HepG2 (cell line): ENCODE data around the gene SLC16A5. TPM values are rescaled to one million over a fixed set of nuclear protein-coding genes. Genes with fewer than 3 reads are reported as not detected.

Source experiments
- DMTF1 ChIP-seq: sonication (generic); formaldehyde crosslinking; IDR thresholded peaks from 2 replicates; pipeline ENCODE4 v1.4.0; 2020; ENCODE audit warnings: mild to moderate bottlenecking, missing genetic modification reagents
- GZF1 ChIP-seq: sonication (generic); formaldehyde crosslinking; IDR thresholded peaks from 2 replicates; pipeline ENCODE4 v1.5.1; 2020; ENCODE audit warnings: mild to moderate bottlenecking, missing genetic modification reagents
- HMGXB4 ChIP-seq, 2 experiments: sonication (generic) in 1 of 2; formaldehyde crosslinking in 1 of 2; IDR thresholded peaks; 2 replicates each; pipeline versions ENCODE4 v1.4.0 to v1.6.1; 2018 to 2020; ENCODE audit warnings: missing genetic modification reagents in 2 of 2, borderline replicate concordance in 1 of 2, low read depth in 1 of 2, mild to moderate bottlenecking in 1 of 2, missing biosample characterization in 1 of 2
- SIX4 ChIP-seq: sonication (generic); formaldehyde crosslinking; IDR thresholded peaks from 2 replicates; pipeline ENCODE4 v1.4.0; 2020; ENCODE audit warnings: missing genetic modification reagents
- SUZ12 ChIP-seq: fragments of 150-350 bp; IDR thresholded peaks from 2 replicates; pipeline ENCODE4 v1.6.1; 2014; ENCODE audit warnings: low read depth, low read length
- ZNF12 ChIP-seq: sonication (generic); formaldehyde crosslinking; IDR thresholded peaks from 2 replicates; pipeline ENCODE4 v1.5.0; 2020; ENCODE audit warnings: missing genetic modification reagents
- ZNF503 ChIP-seq: sonication (generic); formaldehyde crosslinking; IDR thresholded peaks from 2 replicates; pipeline ENCODE4 v1.4.0; 2020; ENCODE audit warnings: missing genetic modification reagents
- ZNF569 ChIP-seq: sonication (generic); formaldehyde crosslinking; IDR thresholded peaks from 2 replicates; pipeline ENCODE4 v1.5.0; 2020; ENCODE audit warnings: mild to moderate bottlenecking, missing genetic modification reagents, moderate library complexity, borderline replicate concordance
- ZNF619 ChIP-seq: sonication (generic); formaldehyde crosslinking; IDR thresholded peaks from 2 replicates; pipeline ENCODE4 v1.4.0; 2020; ENCODE audit warnings: mild to moderate bottlenecking, missing genetic modification reagents
- ZNF678 ChIP-seq: sonication (generic); formaldehyde crosslinking; IDR thresholded peaks from 2 replicates; pipeline ENCODE4 v1.4.0; 2020; ENCODE audit warnings: mild to moderate bottlenecking, missing genetic modification reagents
- ZNF780A ChIP-seq: sonication (generic); formaldehyde crosslinking; IDR thresholded peaks from 2 replicates; pipeline ENCODE4 v1.8.0; 2022; ENCODE audit warnings: mild to moderate bottlenecking, missing genetic modification reagents, moderate library complexity
- ZNF839 ChIP-seq: sonication (generic); formaldehyde crosslinking; IDR thresholded peaks from 2 replicates; pipeline ENCODE4 v1.4.0; 2020; ENCODE audit warnings: missing genetic modification reagents, mild to moderate bottlenecking, borderline replicate concordance
- ZSCAN29 ChIP-seq: sonication (generic); formaldehyde crosslinking; conservative IDR thresholded peaks from 2 replicates; pipeline ENCODE4 v1.4.0; 2020; ENCODE audit warnings: mild to moderate bottlenecking, missing genetic modification reagents
- polyA plus RNA-seq, 8 experiments: library from polyadenylated mRNA; depleted of rRNA in 3 of 8; stranded (reverse) in 7 of 8; unstranded in 1 of 8; fragments of >200 nt; fragmentation: Illumina TruSeq in 4 of 8; extraction: Trizol in 4 of 8; gene quantifications; 2 replicates each; pipeline versions ENCODE4 v1.2.1 to v1.2.3, GENCODE V29; 2011 to 2016; ENCODE audit warnings: low read depth in 4 of 8, missing spikeins in 1 of 8, mixed read lengths in 1 of 8; ENCODE audit not compliant: insufficient read depth in 1 of 8
- total RNA-seq, 5 experiments: library from RNA; depleted of rRNA; stranded (reverse); fragments of >200 nt; fragmentation: Illumina TruSeq; extraction: Trizol; gene quantifications; 2 replicates each; pipeline ENCODE4 v1.2.3, GENCODE V29; 2016; ENCODE audit warnings: low read depth in 1 of 5
- TF ChIP-seq, protein P1 (sequence below): sonication (generic); formaldehyde crosslinking; IDR thresholded peaks from 2 replicates; pipeline ENCODE4 v1.4.0; 2020; ENCODE audit warnings: missing genetic modification reagents, borderline replicate concordance
- TF ChIP-seq, protein P2 (sequence below): sonication (generic); formaldehyde crosslinking; IDR thresholded peaks from 2 replicates; pipeline ENCODE4 v1.8.1; 2023; ENCODE audit warnings: mild to moderate bottlenecking, missing genetic modification reagents, borderline replicate concordance
- TF ChIP-seq, protein P3 (sequence below): sonication (generic); formaldehyde crosslinking; IDR thresholded peaks from 2 replicates; pipeline ENCODE4 v1.8.0; 2022; ENCODE audit warnings: missing genetic modification reagents, mild to moderate bottlenecking, borderline replicate concordance

Gene SLC16A5
- total and polyA plus RNA-seq, 2 of the 13 experiments (the other 11 are each of a cell fraction or from before 2014, with no cell fraction given), result 0.69 to 5.6 TPM

DNA sequence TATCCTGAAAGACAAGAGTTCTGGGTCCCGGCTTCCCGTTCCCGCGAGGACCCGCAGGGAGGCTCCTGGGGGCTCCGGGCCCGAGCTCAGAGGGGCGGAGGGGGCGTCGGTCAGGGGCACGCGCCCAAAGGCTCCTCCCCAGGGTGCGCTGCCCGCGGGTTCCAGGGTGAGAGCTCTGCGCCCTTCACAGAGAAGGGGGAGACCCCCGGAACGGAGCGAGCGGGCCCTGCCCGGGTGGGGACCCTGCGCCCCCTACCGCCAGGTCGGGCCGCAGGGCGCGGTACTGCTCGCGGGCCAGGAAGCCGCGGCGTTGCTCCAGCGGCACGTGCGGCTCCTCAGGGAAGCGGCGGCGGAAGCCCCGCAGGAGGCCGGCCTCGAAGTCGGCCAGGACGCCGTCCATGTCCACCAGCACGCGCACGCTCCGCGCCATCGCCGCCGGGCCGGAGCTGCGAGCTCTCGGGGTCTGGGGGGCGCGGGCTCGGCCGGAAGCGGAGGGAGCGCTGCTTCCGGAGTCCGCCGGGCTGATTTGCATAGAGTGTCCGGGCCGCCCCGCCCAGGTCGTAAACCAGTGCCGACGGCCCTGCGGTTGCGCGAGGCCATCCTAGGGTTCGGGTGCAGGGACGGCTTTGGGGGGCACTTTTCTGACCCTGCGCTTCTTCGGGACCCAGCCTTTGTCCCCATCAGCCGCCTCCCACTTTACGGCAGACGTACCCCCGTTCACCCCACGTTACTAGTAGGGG, 43.7 kb downstream of the SLC16A5 start, which contains the start of gene NT5C (continued):
- TF ChIP-seq, protein P1, sequence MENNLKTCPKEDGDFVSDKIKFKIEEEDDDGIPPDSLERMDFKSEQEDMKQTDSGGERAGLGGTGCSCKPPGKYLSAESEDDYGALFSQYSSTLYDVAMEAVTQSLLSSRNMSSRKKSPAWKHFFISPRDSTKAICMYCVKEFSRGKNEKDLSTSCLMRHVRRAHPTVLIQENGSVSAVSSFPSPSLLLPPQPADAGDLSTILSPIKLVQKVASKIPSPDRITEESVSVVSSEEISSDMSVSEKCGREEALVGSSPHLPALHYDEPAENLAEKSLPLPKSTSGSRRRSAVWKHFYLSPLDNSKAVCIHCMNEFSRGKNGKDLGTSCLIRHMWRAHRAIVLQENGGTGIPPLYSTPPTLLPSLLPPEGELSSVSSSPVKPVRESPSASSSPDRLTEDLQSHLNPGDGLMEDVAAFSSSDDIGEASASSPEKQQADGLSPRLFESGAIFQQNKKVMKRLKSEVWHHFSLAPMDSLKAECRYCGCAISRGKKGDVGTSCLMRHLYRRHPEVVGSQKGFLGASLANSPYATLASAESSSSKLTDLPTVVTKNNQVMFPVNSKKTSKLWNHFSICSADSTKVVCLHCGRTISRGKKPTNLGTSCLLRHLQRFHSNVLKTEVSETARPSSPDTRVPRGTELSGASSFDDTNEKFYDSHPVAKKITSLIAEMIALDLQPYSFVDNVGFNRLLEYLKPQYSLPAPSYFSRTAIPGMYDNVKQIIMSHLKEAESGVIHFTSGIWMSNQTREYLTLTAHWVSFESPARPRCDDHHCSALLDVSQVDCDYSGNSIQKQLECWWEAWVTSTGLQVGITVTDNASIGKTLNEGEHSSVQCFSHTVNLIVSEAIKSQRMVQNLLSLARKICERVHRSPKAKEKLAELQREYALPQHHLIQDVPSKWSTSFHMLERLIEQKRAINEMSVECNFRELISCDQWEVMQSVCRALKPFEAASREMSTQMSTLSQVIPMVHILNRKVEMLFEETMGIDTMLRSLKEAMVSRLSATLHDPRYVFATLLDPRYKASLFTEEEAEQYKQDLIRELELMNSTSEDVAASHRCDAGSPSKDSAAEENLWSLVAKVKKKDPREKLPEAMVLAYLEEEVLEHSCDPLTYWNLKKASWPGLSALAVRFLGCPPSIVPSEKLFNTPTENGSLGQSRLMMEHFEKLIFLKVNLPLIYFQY (CRISPR knock-in tag), result peak; percentile 93
- peak; percentile 85 for TF ChIP-seq ZNF678 (CRISPR knock-in tag)
- TF ChIP-seq DMTF1 (CRISPR knock-in tag), result no peak
- peak; percentile 98 to 100 for TF ChIP-seq HMGXB4 (CRISPR knock-in tag; IDR thresholded peaks at IDR 0.05; ENCODE audit: borderline replicate concordance in 1 of 2, low read depth in 1 of 2)
- no peak for TF ChIP-seq SUZ12
- TF ChIP-seq GZF1 (CRISPR knock-in tag), result no peak
- TF ChIP-seq ZSCAN29 (CRISPR knock-in tag), result peak; percentile 14; the same call in 1 of the 2 replicates
- no peak for TF ChIP-seq ZNF839 (CRISPR knock-in tag)
- 0 out of 2 replicates have a peak, but pooled peaks have one; percentile 17 for TF ChIP-seq SIX4 (CRISPR knock-in tag)
- 0 out of 2 replicates have a peak, but pooled peaks have one; percentile 13 for TF ChIP-seq ZNF619
- TF ChIP-seq ZNF569, result no peak
- TF ChIP-seq, protein P2, sequence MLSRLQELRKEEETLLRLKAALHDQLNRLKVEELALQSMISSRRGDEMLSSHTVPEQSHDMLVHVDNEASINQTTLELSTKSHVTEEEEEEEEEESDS (CRISPR knock-in tag), result peak; percentile 91
- no peak for TF ChIP-seq ZNF780A (CRISPR knock-in tag)
- TF ChIP-seq, protein P3, sequence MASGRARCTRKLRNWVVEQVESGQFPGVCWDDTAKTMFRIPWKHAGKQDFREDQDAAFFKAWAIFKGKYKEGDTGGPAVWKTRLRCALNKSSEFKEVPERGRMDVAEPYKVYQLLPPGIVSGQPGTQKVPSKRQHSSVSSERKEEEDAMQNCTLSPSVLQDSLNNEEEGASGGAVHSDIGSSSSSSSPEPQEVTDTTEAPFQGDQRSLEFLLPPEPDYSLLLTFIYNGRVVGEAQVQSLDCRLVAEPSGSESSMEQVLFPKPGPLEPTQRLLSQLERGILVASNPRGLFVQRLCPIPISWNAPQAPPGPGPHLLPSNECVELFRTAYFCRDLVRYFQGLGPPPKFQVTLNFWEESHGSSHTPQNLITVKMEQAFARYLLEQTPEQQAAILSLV (CRISPR knock-in tag), result peak; percentile 86; the same call in 1 of the 2 replicates
- TF ChIP-seq ZNF12 (CRISPR knock-in tag), result no peak
- peak; percentile 27; the same call in 1 of the 2 replicates for TF ChIP-seq ZNF503 (CRISPR knock-in tag)
